Panc1 (cell line): Measurements from ENCODE around the gene DNER.

ENCODE experiments used
- POLR2AphosphoS5 ChIP-seq: IDR thresholded peaks from 2 replicates; pipeline ENCODE4 v1.6.1; 2012; ENCODE audit warnings: mild to moderate bottlenecking, low read depth, low read length, moderate library complexity
- REST ChIP-seq, 2 experiments: IDR thresholded peaks; 2 replicates each; pipeline ENCODE4 v1.6.1; 2011 to 2012; ENCODE audit warnings: low read depth in 2 of 2, control low read depth in 1 of 2, low read length in 1 of 2, mild to moderate bottlenecking in 1 of 2, moderate library complexity in 1 of 2; ENCODE audit not compliant: insufficient read depth in 1 of 2
- SIN3A ChIP-seq: IDR thresholded peaks from 2 replicates; pipeline ENCODE4 v1.6.1; 2012; ENCODE audit warnings: low read depth, mild to moderate bottlenecking, low read length, moderate library complexity, borderline replicate concordance; ENCODE audit not compliant: insufficient read depth
- TCF7L2 ChIP-seq: IDR thresholded peaks from 2 replicates; pipeline ENCODE4 v1.6.1; 2011; ENCODE audit warnings: mild to moderate bottlenecking, low read depth, low read length, inconsistent platforms
- TF ChIP-seq, protein P1 (sequence below): fragments of 450-650 bp; IDR thresholded peaks from 2 replicates; pipeline ENCODE4 v1.5.1; 2017; ENCODE audit warnings: mild to moderate bottlenecking

GRCh38 chr2:229629039-229629438, 85.3 kb downstream of the DNER start:
- TF ChIP-seq, protein P1, sequence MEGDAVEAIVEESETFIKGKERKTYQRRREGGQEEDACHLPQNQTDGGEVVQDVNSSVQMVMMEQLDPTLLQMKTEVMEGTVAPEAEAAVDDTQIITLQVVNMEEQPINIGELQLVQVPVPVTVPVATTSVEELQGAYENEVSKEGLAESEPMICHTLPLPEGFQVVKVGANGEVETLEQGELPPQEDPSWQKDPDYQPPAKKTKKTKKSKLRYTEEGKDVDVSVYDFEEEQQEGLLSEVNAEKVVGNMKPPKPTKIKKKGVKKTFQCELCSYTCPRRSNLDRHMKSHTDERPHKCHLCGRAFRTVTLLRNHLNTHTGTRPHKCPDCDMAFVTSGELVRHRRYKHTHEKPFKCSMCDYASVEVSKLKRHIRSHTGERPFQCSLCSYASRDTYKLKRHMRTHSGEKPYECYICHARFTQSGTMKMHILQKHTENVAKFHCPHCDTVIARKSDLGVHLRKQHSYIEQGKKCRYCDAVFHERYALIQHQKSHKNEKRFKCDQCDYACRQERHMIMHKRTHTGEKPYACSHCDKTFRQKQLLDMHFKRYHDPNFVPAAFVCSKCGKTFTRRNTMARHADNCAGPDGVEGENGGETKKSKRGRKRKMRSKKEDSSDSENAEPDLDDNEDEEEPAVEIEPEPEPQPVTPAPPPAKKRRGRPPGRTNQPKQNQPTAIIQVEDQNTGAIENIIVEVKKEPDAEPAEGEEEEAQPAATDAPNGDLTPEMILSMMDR: no peak
- TF ChIP-seq POLR2AphosphoS5 (no peak), SIN3A (no peak), REST (IDR thresholded peaks at IDR 0.05; ENCODE audit: insufficient read depth in 1 of 2, low read depth in 2 of 2, low read length in 1 of 2) (no peak), TCF7L2 (no peak)
